GM12878 (cell line): ENCODE data around the gene GCH1. TPM values are rescaled to one million over a fixed set of nuclear protein-coding genes. Genes with fewer than 3 reads are reported as not detected.

Experiments
- ATAC-seq: fragments of 200-7000 bp; cut with Tn5 transposase; 3 replicates; pipeline ENCODE4 v1.9.1; 2020; ENCODE audit warnings: mild to moderate bottlenecking, moderate library complexity
- BruUV-seq: library from RNA; stranded (reverse); fragments of 400-500 nt; replicated peaks from 2 replicates; lab custom pipeline; 2021; lab: Mats Ljungman, UMichigan
- CTCF ChIA-PET: fragments of 300-600 bp; sonication (Branson Sonifier 250); formaldehyde crosslinking; extraction: SDS; loops from one replicate; lab custom pipeline; 2021; ENCODE audit warnings: inconsistent platforms; lab: Yijun Ruan, JAX
- POLR2A ChIA-PET: fragments of 350-600 bp; formaldehyde crosslinking; extraction: SDS; loops from one replicate; lab custom pipeline; 2021; ENCODE audit warnings: inconsistent platforms; lab: Charles Lee
- RAD21 ChIA-PET: fragments of 300-600 bp; sonication (Branson Sonifier 250); formaldehyde crosslinking; loops from one replicate; lab custom pipeline; 2023; ENCODE audit warnings: antibody characterized with exemption; ENCODE audit not compliant: unreplicated experiment; lab: Charles Lee
- SMC1A ChIA-PET: fragments of 300-600 bp; sonication (Branson Sonifier 250); formaldehyde crosslinking; loops from one replicate; lab custom pipeline; 2023; ENCODE audit not compliant: unreplicated experiment, uncharacterized antibody; lab: Charles Lee
- DNase-seq: peaks from one replicate; pipeline ENCODE4 v3.0.0-alpha.2; 2011; ENCODE audit warnings: low read depth, low spot score
- FAIRE-seq: peaks from 3 replicates; lab custom pipeline; 2011; peaks lifted over from hg19 to GRCh38; lab: Jason Lieb, UNC
- H2AFZ ChIP-seq: 2 replicates; pipeline ENCODE4 v1.6.0; 2011; ENCODE audit warnings: low read depth, low read length, control low read depth; ENCODE audit not compliant: control insufficient read depth
- H3K27ac ChIP-seq: 2 replicates; pipeline ENCODE4 v1.5.1; 2011; ENCODE audit warnings: control low read depth; ENCODE audit not compliant: control insufficient read depth, insufficient read depth
- H3K27me3 ChIP-seq, 2 experiments: replicated peaks in 1 of 2; 2 replicates each; pipeline versions ENCODE4 v1.6.0 to v1.6.1; 2011; ENCODE audit warnings: low read length in 1 of 2; ENCODE audit not compliant: control insufficient read depth in 2 of 2, insufficient read depth in 2 of 2
- H3K36me3 ChIP-seq, 2 experiments: 2 replicates each; pipeline ENCODE4 v1.5.1; 2011; ENCODE audit warnings: low read length in 1 of 2; ENCODE audit not compliant: control insufficient read depth in 2 of 2, insufficient read depth in 2 of 2
- H3K4me1 ChIP-seq: 2 replicates; pipeline ENCODE4 v1.6.1; 2011; ENCODE audit warnings: mild to moderate bottlenecking, low read length, moderate library complexity, mixed read lengths; ENCODE audit not compliant: control insufficient read depth, insufficient read depth
- H3K4me2 ChIP-seq: 2 replicates; pipeline ENCODE4 v1.6.0; 2011; ENCODE audit warnings: control low read depth; ENCODE audit not compliant: control insufficient read depth, insufficient read depth
- H3K4me3 ChIP-seq: fragments of 200-600 bp; sonication (generic); 2 replicates; pipeline ENCODE4 v1.5.1; 2016
- H3K79me2 ChIP-seq: 2 replicates; pipeline ENCODE4 v1.6.0; 2011; ENCODE audit warnings: low read length; ENCODE audit not compliant: control insufficient read depth, insufficient read depth
- H3K9ac ChIP-seq: 2 replicates; pipeline ENCODE4 v1.8.0; 2011; ENCODE audit warnings: low read length, control low read depth, mixed read lengths; ENCODE audit not compliant: control insufficient read depth, insufficient read depth
- H3K9me3 ChIP-seq: replicated peaks from 3 replicates; pipeline ENCODE4 v1.5.1; 2011; ENCODE audit warnings: mild to moderate bottlenecking, low read length; ENCODE audit not compliant: control insufficient read depth, insufficient read depth
- H4K20me1 ChIP-seq: 2 replicates; pipeline ENCODE4 v1.6.0; 2011; ENCODE audit not compliant: control insufficient read depth, insufficient read depth
- BRCA1 ChIP-seq: IDR thresholded peaks from 2 replicates; pipeline ENCODE4 v1.6.1; 2011; ENCODE audit warnings: low read depth, low read length, improper control_type of control experiment
- CHD4 ChIP-seq: fragments of 200-600 bp; sonication (generic); IDR thresholded peaks from 2 replicates; pipeline ENCODE4 v1.6.1; 2016; ENCODE audit warnings: mild to moderate bottlenecking
- E4F1 ChIP-seq: fragments of 450-650 bp; IDR thresholded peaks from 2 replicates; pipeline ENCODE4 v1.6.1; 2018; ENCODE audit warnings: borderline replicate concordance, mild to moderate bottlenecking; ENCODE audit not compliant: partially characterized antibody
- IKZF2 ChIP-seq, 2 experiments: fragments of 450-650 bp; IDR thresholded peaks; 2 replicates each; pipeline ENCODE4 v1.6.1; 2017; ENCODE audit warnings: mild to moderate bottlenecking in 2 of 2, moderate library complexity in 2 of 2
- IRF4 ChIP-seq: IDR thresholded peaks from 2 replicates; pipeline ENCODE4 v1.6.1; 2011; ENCODE audit warnings: low read depth, low read length
- MTA3 ChIP-seq: IDR thresholded peaks from 2 replicates; pipeline ENCODE4 v1.6.1; 2012; ENCODE audit warnings: low read length, inconsistent platforms, borderline replicate concordance
- MXI1 ChIP-seq: fragments of 150-350 bp; IDR thresholded peaks from 2 replicates; pipeline ENCODE4 v1.6.1; 2011; ENCODE audit warnings: low read depth, mild to moderate bottlenecking, inconsistent platforms, low read length, improper control_type of control experiment
- SKIL ChIP-seq: fragments of 450-650 bp; IDR thresholded peaks from 2 replicates; pipeline ENCODE4 v1.6.1; 2017; ENCODE audit warnings: mild to moderate bottlenecking, low read depth, inconsistent platforms; ENCODE audit not compliant: poor library complexity, severe bottlenecking
- SPI1 ChIP-seq: IDR thresholded peaks from 2 replicates; pipeline ENCODE4 v1.6.1; 2011; ENCODE audit warnings: low read depth, mild to moderate bottlenecking, low read length, moderate library complexity, borderline replicate concordance; ENCODE audit not compliant: insufficient read depth
- USF2 ChIP-seq: IDR thresholded peaks from 2 replicates; pipeline ENCODE4 v1.6.1; 2011; ENCODE audit warnings: low read depth, low read length, improper control_type of control experiment, borderline replicate concordance
- ZNF592 ChIP-seq: fragments of 450-650 bp; IDR thresholded peaks from 2 replicates; pipeline ENCODE4 v1.6.1; 2017; ENCODE audit warnings: mild to moderate bottlenecking, moderate library complexity
- in situ Hi-C: fragments of 300-500 bp; cut with MboI; formaldehyde crosslinking; loops from 9 replicates; pipeline ENCODE4 v1.14.3; 2018; ENCODE audit warnings: mixed read lengths
- intact Hi-C: fragments of 100-400 bp; cut with micrococcal nuclease; formaldehyde crosslinking; loops from one replicate; pipeline ENCODE4 v1.14.2; 2022; ENCODE audit not compliant: unreplicated experiment
- polyA plus RNA-seq, 11 experiments: library from polyadenylated mRNA; depleted of rRNA in 4 of 11; unstranded in 6 of 11; stranded (reverse) in 5 of 11; fragments of >200 nt; fragmentation: Nextera tagmentation in 4 of 11; fragmentation: Illumina TruSeq in 1 of 11; extraction: Ambion mirVana in 4 of 11; extraction: Trizol in 1 of 11; gene quantifications; 1 replicate in 1 of 11; 2 replicates in 10 of 11; pipeline versions ENCODE4 v1.2.1 to v1.2.3, GENCODE V29; 2011 to 2016; ENCODE audit warnings: inconsistent platforms in 2 of 11, missing spikeins in 2 of 11, low read depth in 1 of 11
- total RNA-seq, 4 experiments: library from RNA; depleted of rRNA in 3 of 4; stranded (reverse); fragments of >200 nt in 3 of 4; fragmentation: Illumina TruSeq in 1 of 4; extraction: Trizol in 1 of 4; gene quantifications; 2 replicates each; pipeline versions ENCODE4 v1.2.1 to v1.2.3, GENCODE V29; 2013 to 2021

The GCH1 gene
- total and polyA plus RNA-seq, 10 of the 15 experiments (the other 5 are each of a cell fraction or from before 2014, with no cell fraction given) = 25.1 to 37.0 (median 33.8) TPM

GRCh38 chr14:54796961-54797360 is 105.7 kb downstream of the GCH1 start:
- no peak overlapping the region for H3K9ac ChIP-seq
- H4K20me1 ChIP-seq = no peaks in the 10 kb centered on the region
- in situ Hi-C loops (no loop called here), intact Hi-C loops (no loop called here)
- no peaks in the 10 kb centered on the region for H3K79me2 ChIP-seq
- DNase-seq (no peak), FAIRE-seq (no peak), ATAC-seq (no peak)
- H2AFZ ChIP-seq = no peak overlapping the region
- no peak overlapping the region for H3K4me2 ChIP-seq
- H3K27ac ChIP-seq = no peak overlapping the region
- ChIA-PET POLR2A (no interaction called here), SMC1A (no interaction called here), CTCF (interaction anchor here (1.2 to 2.0 kb wide), 2 partner anchors 9 to 233 kb away, joined by 5 to 8 read pairs; no protein-coding TSS in a partner anchor), RAD21 (no interaction called here)
- no TSS peak for BruUV-seq
- H3K36me3 ChIP-seq = no peaks in the 10 kb centered on the region
- H3K4me3 ChIP-seq = no peak overlapping the region
- H3K9me3 ChIP-seq = no peaks in the 10 kb centered on the region; the same call in 2 of the 3 replicates
- no peaks in the 10 kb centered on the region for H3K4me1 ChIP-seq
- no peak for TF ChIP-seq BRCA1
- TF ChIP-seq SPI1 = no peak
- TF ChIP-seq MXI1 = no peak
- TF ChIP-seq USF2 = no peak
- no peak for TF ChIP-seq IKZF2 (IDR thresholded peaks at IDR 0.05)
- TF ChIP-seq MTA3 = no peak
- TF ChIP-seq ZNF592 = no peak
- no peak for TF ChIP-seq IRF4
- no peak for TF ChIP-seq CHD4
- TF ChIP-seq E4F1 = no peak
- no peak for TF ChIP-seq SKIL
- peaks cover 0 to 3% of the 10 kb centered on the region in 2 experiments; a peak in 2 of 4 replicates for H3K27me3 ChIP-seq
